ENCODE results near the gene PGBD4.

Gene PGBD4

DNA sequence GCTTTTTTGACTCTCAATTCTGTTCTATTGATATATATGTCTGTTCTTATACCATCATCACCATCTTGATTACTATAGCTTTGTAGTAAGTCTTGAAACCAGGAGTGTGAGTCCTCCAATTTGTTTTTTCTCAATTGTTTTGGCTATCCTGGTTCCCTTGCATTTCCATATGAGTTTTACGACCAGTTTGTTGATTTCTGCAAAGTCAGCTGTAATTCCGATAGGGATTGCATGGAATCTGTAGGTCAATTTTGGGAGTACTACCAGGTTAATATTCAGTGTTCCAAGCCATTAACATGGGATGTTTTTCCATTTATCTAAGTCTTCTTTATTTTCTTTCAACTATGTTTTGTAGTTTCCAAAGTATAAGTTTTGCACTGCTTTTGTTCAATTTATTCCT is 27.0 kb downstream of the PGBD4 start:
- no peak for DNase-seq (ENCODE audit: low read depth, low spot score)
- WGBS (ENCODE audit: insufficient coverage, insufficient read length) = no CpG with 5 or more reads among the region's 2 CpGs
- Histone ChIP-seq H3K4me3 (ENCODE audit: low read length) (no peak overlapping the region), H3K9me3 (ENCODE audit: control insufficient read depth, insufficient read depth, low read length) (no peaks in the 10 kb centered on the region), H3K27me3 (ENCODE audit: control insufficient read depth, insufficient read depth, low read length) (no peaks in the 10 kb centered on the region), H3K27ac (ENCODE audit: low read length) (no peak overlapping the region), H3K4me1 (ENCODE audit: control insufficient read depth, insufficient read depth, low read length) (no peaks in the 10 kb centered on the region), H3K36me3 (ENCODE audit: control insufficient read depth, insufficient read depth, low read length) (no peaks in the 10 kb centered on the region)

DNA sequence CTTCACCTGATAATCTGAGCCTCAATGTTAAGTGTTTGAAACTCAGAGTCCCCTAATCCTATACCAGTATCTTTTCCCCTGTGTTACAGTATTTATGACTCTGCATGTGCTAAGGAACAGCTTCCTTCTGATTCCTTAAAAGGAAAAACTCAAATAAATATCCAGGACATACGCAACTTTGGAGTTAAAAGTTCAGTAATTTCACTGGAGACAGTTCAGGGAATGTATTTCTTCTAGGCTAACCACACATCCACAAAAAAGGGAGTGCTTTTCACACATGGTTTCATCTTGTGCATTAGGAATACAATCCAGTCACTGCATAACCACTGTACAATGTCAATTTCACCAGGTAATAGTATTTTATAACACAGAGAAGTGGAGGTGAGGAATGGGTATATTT is 31.0 kb downstream of the PGBD4 start:
- no peaks in the 10 kb centered on the region for H3K4me1 ChIP-seq (ENCODE audit: control insufficient read depth, insufficient read depth, low read length)
- DNase-seq (ENCODE audit: low read depth, low spot score) = no peak
- H3K4me3 ChIP-seq (ENCODE audit: low read length) = no peak overlapping the region
- WGBS (ENCODE audit: insufficient coverage, insufficient read length) = no CpG with 5 or more reads among the region's 1 CpG
- H3K27me3 ChIP-seq (ENCODE audit: control insufficient read depth, insufficient read depth, low read length) = no peaks in the 10 kb centered on the region
- no peaks in the 10 kb centered on the region for H3K36me3 ChIP-seq (ENCODE audit: control insufficient read depth, insufficient read depth, low read length)
- no peak overlapping the region for H3K27ac ChIP-seq (ENCODE audit: low read length)
- no peaks in the 10 kb centered on the region for H3K9me3 ChIP-seq (ENCODE audit: control insufficient read depth, insufficient read depth, low read length)

- no CpG with 5 or more reads among the region's 1 CpG for WGBS (ENCODE audit: insufficient coverage, insufficient read length)
- H3K27me3 ChIP-seq (ENCODE audit: control insufficient read depth, insufficient read depth, low read length) = no peaks in the 10 kb centered on the region
- no peak overlapping the region for H3K4me3 ChIP-seq (ENCODE audit: low read length)
- no peaks in the 10 kb centered on the region for H3K9me3 ChIP-seq (ENCODE audit: control insufficient read depth, insufficient read depth, low read length)
- no peak overlapping the region for H3K27ac ChIP-seq (ENCODE audit: low read length)
- H3K4me1 ChIP-seq (ENCODE audit: control insufficient read depth, insufficient read depth, low read length) = no peaks in the 10 kb centered on the region
- no peaks in the 10 kb centered on the region for H3K36me3 ChIP-seq (ENCODE audit: control insufficient read depth, insufficient read depth, low read length)
- DNase-seq (ENCODE audit: low read depth, low spot score) = no peak
These were observed 31.6 kb downstream of the PGBD4 start for GRCh38 chr15:34133511-34133910.

GRCh38 chr15:34147371-34148140 is 45.7 kb downstream of the PGBD4 start:
- H3K27me3 ChIP-seq (ENCODE audit: control insufficient read depth, insufficient read depth, low read length) = no peaks in the 10 kb centered on the region
- H3K9me3 ChIP-seq (ENCODE audit: control insufficient read depth, insufficient read depth, low read length) = no peaks in the 10 kb centered on the region
- H3K4me3 ChIP-seq (ENCODE audit: low read length) = no peak overlapping the region
- no peak overlapping the region for H3K27ac ChIP-seq (ENCODE audit: low read length)
- DNase-seq (ENCODE audit: low read depth, low spot score) = no peak
- 100% methylated on average over 1 of the region's 6 CpGs for WGBS (ENCODE audit: insufficient coverage, insufficient read length)
- H3K4me1 ChIP-seq (ENCODE audit: control insufficient read depth, insufficient read depth, low read length) = no peaks in the 10 kb centered on the region
- H3K36me3 ChIP-seq (ENCODE audit: control insufficient read depth, insufficient read depth, low read length) = no peaks in the 10 kb centered on the region

- peaks cover 2% of the 10 kb centered on the region for H3K9me3 ChIP-seq (ENCODE audit: control insufficient read depth, insufficient read depth, low read length)
- H3K4me3 ChIP-seq (ENCODE audit: low read length) = no peak overlapping the region
- no peaks in the 10 kb centered on the region for H3K27me3 ChIP-seq (ENCODE audit: control insufficient read depth, insufficient read depth, low read length)
- DNase-seq (ENCODE audit: low read depth, low spot score) = no peak
- H3K27ac ChIP-seq (ENCODE audit: low read length) = no peak overlapping the region
- no CpG with 5 or more reads among the region's 7 CpGs for WGBS (ENCODE audit: insufficient coverage, insufficient read length)
- no peaks in the 10 kb centered on the region for H3K4me1 ChIP-seq (ENCODE audit: control insufficient read depth, insufficient read depth, low read length)
- H3K36me3 ChIP-seq (ENCODE audit: control insufficient read depth, insufficient read depth, low read length) = 0 out of 2 replicates have a peak, but pooled peaks cover 2% of the 10 kb centered on the region
These were observed 52.9 kb downstream of the PGBD4 start for GRCh38 chr15:34154725-34155204.

DNA sequence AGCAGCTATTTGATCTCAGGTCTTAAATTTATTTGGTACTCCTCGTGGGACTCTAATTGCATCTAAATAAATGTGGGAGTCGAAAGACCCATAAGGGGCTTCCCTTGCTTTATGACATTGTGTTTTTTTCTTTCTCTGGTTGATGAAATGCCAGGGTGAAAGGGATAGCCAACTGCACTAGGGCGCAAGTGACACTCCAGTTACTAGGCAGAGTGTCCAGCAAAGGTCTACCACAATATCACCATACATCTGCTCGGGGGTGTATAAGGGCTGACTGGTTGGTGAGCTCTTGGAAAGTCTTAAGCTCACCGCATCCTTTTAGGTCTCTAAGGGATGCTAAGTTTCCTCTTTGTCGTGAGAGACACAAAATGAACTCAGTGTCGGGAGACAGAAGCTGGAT is 54.0 kb downstream of the PGBD4 start:
- Histone ChIP-seq H3K27me3 (ENCODE audit: control insufficient read depth, insufficient read depth, low read length) (no peaks in the 10 kb centered on the region), H3K4me1 (ENCODE audit: control insufficient read depth, insufficient read depth, low read length) (no peaks in the 10 kb centered on the region), H3K36me3 (ENCODE audit: control insufficient read depth, insufficient read depth, low read length) (peaks cover 3% of the 10 kb centered on the region; the same call in 1 of the 2 replicates), H3K27ac (ENCODE audit: low read length) (no peak overlapping the region), H3K4me3 (ENCODE audit: low read length) (no peak overlapping the region), H3K9me3 (ENCODE audit: control insufficient read depth, insufficient read depth, low read length) (peaks cover 3% of the 10 kb centered on the region)
- no peak for DNase-seq (ENCODE audit: low read depth, low spot score)
- WGBS (ENCODE audit: insufficient coverage, insufficient read length) = no CpG with 5 or more reads among the region's 7 CpGs

Measured in iPS DF 6.9 (cell line).